RWPE2 (cell line): ENCODE measurements around the gene MBTPS1.

Experiments
- ATAC-seq: fragments of 200-7000 bp; cut with Tn5 transposase; 3 replicates; pipeline ENCODE4 v1.9.1; 2021; ENCODE audit warnings: low read depth
- DNase-seq: peaks from one replicate; pipeline ENCODE4 v3.0.0-alpha.2; 2020; ENCODE audit warnings: low spot score
- H3K27ac ChIP-seq: fragments of 450-650 bp; 2 replicates; pipeline ENCODE4 v1.5.1; 2017; ENCODE audit warnings: mild to moderate bottlenecking; ENCODE audit not compliant: poor library complexity, severe bottlenecking
- H3K27me3 ChIP-seq: fragments of 250-450 bp; sonication (Bioruptor Pico); 2 replicates; pipeline ENCODE4 v1.5.1; 2021; ENCODE audit warnings: mild to moderate bottlenecking, moderate library complexity; ENCODE audit not compliant: insufficient read depth, poor library complexity, severe bottlenecking
- H3K36me3 ChIP-seq: fragments of 250-450 bp; sonication (Bioruptor Pico); 2 replicates; pipeline ENCODE4 v1.5.1; 2020; ENCODE audit warnings: low read depth, mild to moderate bottlenecking, moderate library complexity
- H3K4me1 ChIP-seq: fragments of 250-450 bp; sonication (Bioruptor Pico); 2 replicates; pipeline ENCODE4 v1.5.1; 2021; ENCODE audit warnings: mild to moderate bottlenecking, moderate library complexity; ENCODE audit not compliant: insufficient read depth, poor library complexity, severe bottlenecking
- H3K4me3 ChIP-seq: fragments of 250-450 bp; sonication (Bioruptor Pico); 2 replicates; pipeline ENCODE4 v1.5.1; 2021; ENCODE audit warnings: mild to moderate bottlenecking, moderate library complexity; ENCODE audit not compliant: severe bottlenecking
- H3K9me3 ChIP-seq: fragments of 250-450 bp; sonication (Bioruptor Pico); 2 replicates; pipeline ENCODE4 v1.5.1; 2021; ENCODE audit warnings: mild to moderate bottlenecking, moderate library complexity; ENCODE audit not compliant: severe bottlenecking
- TF ChIP-seq, protein P1 (sequence below): fragments of 450-650 bp; IDR thresholded peaks from one replicate; pipeline ENCODE4 v1.5.1; 2017; ENCODE audit warnings: mild to moderate bottlenecking, moderate library complexity; ENCODE audit not compliant: poor library complexity, severe bottlenecking

MBTPS1 gene

DNA sequence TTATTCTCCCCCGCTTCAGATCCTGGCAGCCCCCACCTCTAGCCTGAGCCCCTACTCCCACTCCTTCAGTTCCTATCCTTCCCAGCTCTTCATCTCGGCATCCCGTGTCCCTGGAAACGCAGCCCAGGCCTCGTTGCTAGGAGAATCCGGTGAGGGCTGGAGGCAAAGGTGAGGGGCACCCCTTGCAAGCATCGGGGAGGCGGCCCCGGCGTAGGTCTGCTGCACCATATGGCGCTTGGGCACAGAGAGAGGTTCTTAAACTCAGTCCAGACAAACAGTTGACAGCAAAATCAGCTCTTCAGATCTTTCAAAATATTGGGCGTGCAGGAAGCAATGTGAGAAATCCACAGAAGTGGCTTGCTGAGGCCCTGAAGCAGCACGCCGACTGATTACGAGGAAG is 89.1 kb downstream of the MBTPS1 start:
- Histone ChIP-seq H3K36me3 (no peaks in the 10 kb centered on the region), H3K4me1 (peaks cover 21% of the 10 kb centered on the region), H3K27me3 (no peaks in the 10 kb centered on the region), H3K27ac (no peak overlapping the region), H3K9me3 (peaks cover 3% of the 10 kb centered on the region), H3K4me3 (no peak overlapping the region)
- ATAC-seq (no peak), DNase-seq (no peak)
- TF ChIP-seq, protein P1, sequence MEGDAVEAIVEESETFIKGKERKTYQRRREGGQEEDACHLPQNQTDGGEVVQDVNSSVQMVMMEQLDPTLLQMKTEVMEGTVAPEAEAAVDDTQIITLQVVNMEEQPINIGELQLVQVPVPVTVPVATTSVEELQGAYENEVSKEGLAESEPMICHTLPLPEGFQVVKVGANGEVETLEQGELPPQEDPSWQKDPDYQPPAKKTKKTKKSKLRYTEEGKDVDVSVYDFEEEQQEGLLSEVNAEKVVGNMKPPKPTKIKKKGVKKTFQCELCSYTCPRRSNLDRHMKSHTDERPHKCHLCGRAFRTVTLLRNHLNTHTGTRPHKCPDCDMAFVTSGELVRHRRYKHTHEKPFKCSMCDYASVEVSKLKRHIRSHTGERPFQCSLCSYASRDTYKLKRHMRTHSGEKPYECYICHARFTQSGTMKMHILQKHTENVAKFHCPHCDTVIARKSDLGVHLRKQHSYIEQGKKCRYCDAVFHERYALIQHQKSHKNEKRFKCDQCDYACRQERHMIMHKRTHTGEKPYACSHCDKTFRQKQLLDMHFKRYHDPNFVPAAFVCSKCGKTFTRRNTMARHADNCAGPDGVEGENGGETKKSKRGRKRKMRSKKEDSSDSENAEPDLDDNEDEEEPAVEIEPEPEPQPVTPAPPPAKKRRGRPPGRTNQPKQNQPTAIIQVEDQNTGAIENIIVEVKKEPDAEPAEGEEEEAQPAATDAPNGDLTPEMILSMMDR: no peak

DNA sequence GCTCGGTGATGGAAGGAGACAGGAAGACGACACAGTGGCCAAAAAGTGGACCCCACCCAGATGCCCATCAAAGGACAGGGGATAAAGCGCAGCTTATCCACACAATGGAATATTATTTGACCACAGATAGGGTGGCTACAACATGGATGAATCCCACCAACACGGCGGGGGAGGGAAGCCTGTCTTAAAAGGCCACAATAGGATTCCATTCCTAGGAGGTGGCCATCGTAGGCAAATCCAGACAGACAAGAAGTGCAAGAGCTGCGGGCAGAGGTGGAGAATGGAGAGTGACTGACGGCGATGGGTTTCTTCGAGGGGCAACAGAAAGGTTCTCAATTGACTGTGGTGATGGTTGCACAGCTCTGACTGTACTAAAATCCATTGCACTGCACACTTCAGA is 90.1 kb downstream of the MBTPS1 start:
- no peak for ATAC-seq
- Histone ChIP-seq H3K9me3 (peaks cover 3% of the 10 kb centered on the region), H3K27me3 (no peaks in the 10 kb centered on the region), H3K27ac (no peak overlapping the region), H3K4me3 (no peak overlapping the region), H3K4me1 (peaks cover 21% of the 10 kb centered on the region), H3K36me3 (no peaks in the 10 kb centered on the region)
- TF ChIP-seq, protein P1: no peak
- DNase-seq: no peak

DNA sequence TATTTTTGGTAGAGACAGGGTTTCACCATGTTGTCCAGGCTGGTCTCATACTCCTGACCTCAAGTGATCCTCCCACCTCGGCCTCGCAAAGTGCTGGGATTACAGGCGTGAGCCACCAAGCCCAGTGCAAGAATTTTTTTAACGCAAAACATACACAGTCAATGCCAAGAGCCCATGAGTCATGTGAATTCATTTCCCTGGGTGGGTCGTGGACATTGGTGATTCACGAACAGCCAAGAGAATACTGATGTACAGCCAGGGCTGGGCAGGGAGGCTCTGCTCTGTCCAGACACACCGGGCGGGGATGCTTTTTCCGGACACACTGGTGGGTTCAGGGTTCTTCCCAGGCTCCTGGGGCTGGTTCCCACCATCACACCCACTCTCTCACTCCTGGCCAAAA is 91.9 kb downstream of the MBTPS1 start:
- Histone ChIP-seq H3K9me3 (peaks cover 3% of the 10 kb centered on the region), H3K27ac (peak overlapping the region; percentile 55), H3K4me3 (no peak overlapping the region), H3K27me3 (no peaks in the 10 kb centered on the region), H3K4me1 (peaks cover 21% of the 10 kb centered on the region), H3K36me3 (no peaks in the 10 kb centered on the region)
- peak; percentile 97 for ATAC-seq
- TF ChIP-seq, protein P1: no peak
- DNase-seq: no peak

DNA sequence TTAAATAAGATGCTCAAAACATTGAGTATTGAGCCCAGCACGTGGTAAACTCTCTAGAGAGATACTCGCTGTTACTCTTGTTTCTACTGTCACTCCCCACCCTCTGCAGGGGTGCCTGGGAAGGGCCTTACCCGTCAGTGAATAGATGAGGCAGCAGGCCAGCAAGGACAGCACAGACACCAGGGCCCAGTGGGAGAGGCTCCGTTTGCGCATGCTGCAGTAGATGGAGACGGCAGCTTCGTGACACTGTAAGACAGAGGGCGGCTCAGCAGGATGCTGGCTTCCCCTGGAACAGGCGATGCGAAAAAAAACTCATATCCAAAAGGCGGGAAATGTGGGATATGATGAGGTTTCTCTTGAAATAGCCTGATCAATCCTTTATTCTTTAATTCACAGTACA is 94.1 kb downstream of the MBTPS1 start:
- TF ChIP-seq, protein P1: no peak
- Histone ChIP-seq H3K9me3 (peaks cover 3% of the 10 kb centered on the region), H3K27ac (no peak overlapping the region), H3K36me3 (no peaks in the 10 kb centered on the region), H3K4me3 (no peak overlapping the region), H3K27me3 (no peaks in the 10 kb centered on the region), H3K4me1 (peaks cover 21% of the 10 kb centered on the region)
- DNase-seq (no peak), ATAC-seq (no peak)

DNA sequence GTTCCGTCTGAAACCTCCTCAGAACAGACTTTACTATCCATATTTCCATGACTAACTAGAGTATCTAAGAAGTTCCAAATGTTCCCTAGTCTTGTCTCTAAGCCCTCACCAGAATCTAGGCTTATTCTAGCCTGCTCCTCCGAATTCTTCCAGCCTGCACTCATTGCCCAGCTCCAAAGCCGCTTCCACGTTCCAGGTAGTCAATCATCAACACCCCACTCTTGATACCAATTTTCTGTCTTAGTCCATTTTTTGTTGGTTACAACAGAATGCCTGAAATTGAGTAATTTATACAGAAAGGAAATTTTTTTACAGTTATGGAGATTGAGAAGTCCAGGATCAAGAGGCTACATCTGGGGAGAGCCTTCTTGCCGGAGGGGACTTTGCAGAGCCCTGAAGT is 95.3 kb downstream of the MBTPS1 start:
- H3K4me1 ChIP-seq: peaks cover 21% of the 10 kb centered on the region
- TF ChIP-seq, protein P1: no peak
- ATAC-seq (no peak), DNase-seq (no peak)
- peaks cover 3% of the 10 kb centered on the region for H3K9me3 ChIP-seq
- no peaks in the 10 kb centered on the region for H3K36me3 ChIP-seq
- H3K27me3 ChIP-seq: no peaks in the 10 kb centered on the region
- H3K4me3 ChIP-seq: no peak overlapping the region
- H3K27ac ChIP-seq: no peak overlapping the region
